Ascending aorta (tissue), 2 donors: ENCODE data around the gene ST6GALNAC3. TPM values are rescaled to one million over a fixed set of nuclear protein-coding genes. Genes with fewer than 3 reads are reported as not detected.
"Not testable (repeated sequence)": the region's sequence is repeated elsewhere in the genome, so short reads cannot be mapped to it uniquely, and the experiment has no call there.

ENCODE experiments used
- DNase-seq, 2 donors: peaks; one replicate each; pipeline ENCODE4 v3.0.0-alpha.2; 2019; ENCODE audit warnings: low spot score in 2 of 2
- H3K27ac ChIP-seq, 2 donors: fragments of 200-600 bp; sonication (generic); one replicate each; pipeline ENCODE4 v1.5.1; 2016 to 2017; ENCODE audit warnings: mild to moderate bottlenecking in 1 of 2
- H3K27me3 ChIP-seq: fragments of 200-600 bp; sonication (generic); one replicate; pipeline ENCODE4 v1.5.1; 2017
- H3K36me3 ChIP-seq, 2 donors: fragments of 200-600 bp; sonication (generic); one replicate each; pipeline ENCODE4 v1.5.1; 2016
- H3K4me1 ChIP-seq, 2 donors: fragments of 200-600 bp; sonication (generic); one replicate each; pipeline ENCODE4 v1.5.1; 2016 to 2017; ENCODE audit warnings: mild to moderate bottlenecking in 1 of 2
- H3K4me3 ChIP-seq, 2 donors: fragments of 200-600 bp; sonication (generic); one replicate each; pipeline ENCODE4 v1.5.1; 2016 to 2017; ENCODE audit warnings: mild to moderate bottlenecking in 1 of 2
- H3K9me3 ChIP-seq, 2 donors: fragments of 200-600 bp; sonication (generic); one replicate each; pipeline ENCODE4 v1.5.1; 2016
- CTCF ChIP-seq, 3 experiments: fragments of 200-600 bp in 2 of 3; fragments of 450-650 bp in 1 of 3; sonication (generic) in 2 of 3; IDR thresholded peaks; one replicate each; pipeline ENCODE4 v1.5.1; 2016 to 2019; ENCODE audit warnings: antibody characterized with exemption in 3 of 3, mild to moderate bottlenecking in 1 of 3, moderate library complexity in 1 of 3
- intact Hi-C: fragments of 100-400 bp; cut with DNase I; formaldehyde crosslinking; loops from one replicate; pipeline ENCODE4 v1.15.1; 2023
- total RNA-seq: library from RNA; depleted of rRNA; stranded (reverse); fragments of >200 nt; gene quantifications from one replicate; pipeline ENCODE4 v1.1.0, GENCODE V29; 2016

The ST6GALNAC3 gene
- total RNA-seq, 1 donor from 2014 or later = 34.5 TPM

GRCh38 chr1:76240316-76240715 lies 165.8 kb downstream of the ST6GALNAC3 start:
- Histone ChIP-seq H3K4me3 (no peak overlapping the region), H3K27ac (no peak overlapping the region), H3K27me3 (no peaks in the 10 kb centered on the region), H3K4me1 (no peaks in the 10 kb centered on the region), H3K9me3 (peaks cover 3 to 17% of the 10 kb centered on the region in 2 donors), H3K36me3 (no peaks in the 10 kb centered on the region)
- no peak for TF ChIP-seq CTCF (IDR thresholded peaks at IDR 0.05)
- intact Hi-C loops = no loop called here
- no peak for DNase-seq

- H3K27me3 ChIP-seq, H3K4me1 ChIP-seq, H3K4me3 ChIP-seq, H3K27ac ChIP-seq, H3K36me3 ChIP-seq, intact Hi-C loops, DNase-seq: not testable (repeated sequence)
- H3K9me3 ChIP-seq = peaks cover 3 to 17% of the 10 kb centered on the region in 2 donors
Observed at GRCh38 chr1:76242587-76242986, 168.0 kb downstream of the ST6GALNAC3 start.

- H3K4me1 ChIP-seq = no peaks in the 10 kb centered on the region
- peaks cover 3 to 17% of the 10 kb centered on the region in 2 donors for H3K9me3 ChIP-seq
- H3K36me3 ChIP-seq = no peaks in the 10 kb centered on the region
- H3K27me3 ChIP-seq = no peaks in the 10 kb centered on the region
- intact Hi-C loops = no loop called here
- no peak overlapping the region for H3K4me3 ChIP-seq
- TF ChIP-seq CTCF (IDR thresholded peaks at IDR 0.05) = no peak
- DNase-seq = no peak
- no peak overlapping the region for H3K27ac ChIP-seq
Observed at GRCh38 chr1:76247261-76247852, 172.8 kb downstream of the ST6GALNAC3 start.

- intact Hi-C loops = no loop called here
- Histone ChIP-seq H3K4me1 (no peaks in the 10 kb centered on the region), H3K27me3 (no peaks in the 10 kb centered on the region), H3K36me3 (no peaks in the 10 kb centered on the region), H3K4me3 (no peak overlapping the region), H3K27ac (no peak overlapping the region), H3K9me3 (peaks cover 0 to under 1% of the 10 kb centered on the region in 2 donors)
- DNase-seq = no peak
- no peak for TF ChIP-seq CTCF (IDR thresholded peaks at IDR 0.05)
Observed at GRCh38 chr1:76250271-76250670, 175.7 kb downstream of the ST6GALNAC3 start.

- Histone ChIP-seq H3K36me3 (no peaks in the 10 kb centered on the region), H3K27ac (no peak overlapping the region), H3K9me3 (no peaks in the 10 kb centered on the region), H3K4me3 (no peak overlapping the region), H3K4me1 (no peaks in the 10 kb centered on the region), H3K27me3 (no peaks in the 10 kb centered on the region)
- no peak for TF ChIP-seq CTCF (IDR thresholded peaks at IDR 0.05)
- intact Hi-C loops = no loop called here
- no peak for DNase-seq
Observed at GRCh38 chr1:76252431-76252830, 177.9 kb downstream of the ST6GALNAC3 start.

- Histone ChIP-seq H3K36me3 (no peaks in the 10 kb centered on the region), H3K4me1 (no peaks in the 10 kb centered on the region), H3K27ac (no peak overlapping the region), H3K4me3 (no peak overlapping the region), H3K27me3 (no peaks in the 10 kb centered on the region), H3K9me3 (no peaks in the 10 kb centered on the region)
- intact Hi-C loops = no loop called here
- no peak for DNase-seq
- no peak for TF ChIP-seq CTCF (IDR thresholded peaks at IDR 0.05)
Observed at GRCh38 chr1:76254104-76255030, 179.8 kb downstream of the ST6GALNAC3 start.
